ENCODE data around the gene ADCY7. TPM values are rescaled to one million over a fixed set of nuclear protein-coding genes. Genes with fewer than 3 reads are reported as not detected.

ADCY7 gene
- total RNA-seq, 1 donor from 2014 or later, result 36.2 TPM

DNA sequence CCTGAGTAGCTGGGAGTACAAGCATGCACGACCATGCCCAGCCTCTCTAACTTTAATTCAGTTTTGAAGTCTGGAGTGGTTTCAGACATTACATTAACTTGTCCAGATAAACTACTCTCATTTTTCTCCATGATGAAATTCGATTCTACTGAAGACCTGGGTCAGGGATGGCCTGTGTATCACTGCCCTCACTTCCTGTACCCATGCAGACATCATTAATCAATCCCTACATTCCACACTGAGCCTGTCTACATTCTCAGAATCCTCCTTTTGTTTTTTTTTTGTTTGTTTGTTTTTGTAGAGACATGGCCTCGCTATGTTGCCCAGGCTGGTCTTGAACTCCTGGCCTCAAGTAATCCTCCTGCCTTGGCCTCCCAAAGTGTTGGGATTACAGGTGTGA is 22.6 kb downstream of the ADCY7 start:
- DNase-seq (ENCODE audit: low read depth), result no peak
- H3K27me3 ChIP-seq (ENCODE audit: control insufficient read depth, insufficient read depth, low read length), result no peaks in the 10 kb centered on the region
- no peaks in the 10 kb centered on the region for H3K36me3 ChIP-seq (ENCODE audit: control insufficient read depth, insufficient read depth, low read length)
- TF ChIP-seq, protein P1, sequence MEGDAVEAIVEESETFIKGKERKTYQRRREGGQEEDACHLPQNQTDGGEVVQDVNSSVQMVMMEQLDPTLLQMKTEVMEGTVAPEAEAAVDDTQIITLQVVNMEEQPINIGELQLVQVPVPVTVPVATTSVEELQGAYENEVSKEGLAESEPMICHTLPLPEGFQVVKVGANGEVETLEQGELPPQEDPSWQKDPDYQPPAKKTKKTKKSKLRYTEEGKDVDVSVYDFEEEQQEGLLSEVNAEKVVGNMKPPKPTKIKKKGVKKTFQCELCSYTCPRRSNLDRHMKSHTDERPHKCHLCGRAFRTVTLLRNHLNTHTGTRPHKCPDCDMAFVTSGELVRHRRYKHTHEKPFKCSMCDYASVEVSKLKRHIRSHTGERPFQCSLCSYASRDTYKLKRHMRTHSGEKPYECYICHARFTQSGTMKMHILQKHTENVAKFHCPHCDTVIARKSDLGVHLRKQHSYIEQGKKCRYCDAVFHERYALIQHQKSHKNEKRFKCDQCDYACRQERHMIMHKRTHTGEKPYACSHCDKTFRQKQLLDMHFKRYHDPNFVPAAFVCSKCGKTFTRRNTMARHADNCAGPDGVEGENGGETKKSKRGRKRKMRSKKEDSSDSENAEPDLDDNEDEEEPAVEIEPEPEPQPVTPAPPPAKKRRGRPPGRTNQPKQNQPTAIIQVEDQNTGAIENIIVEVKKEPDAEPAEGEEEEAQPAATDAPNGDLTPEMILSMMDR (IDR thresholded peaks at IDR 0.05; ENCODE audit: insufficient read depth, low read length, poor library complexity, severe bottlenecking), result no peak
- no peak overlapping the region for H3K4me3 ChIP-seq (ENCODE audit: low read depth, low read length)

DNA sequence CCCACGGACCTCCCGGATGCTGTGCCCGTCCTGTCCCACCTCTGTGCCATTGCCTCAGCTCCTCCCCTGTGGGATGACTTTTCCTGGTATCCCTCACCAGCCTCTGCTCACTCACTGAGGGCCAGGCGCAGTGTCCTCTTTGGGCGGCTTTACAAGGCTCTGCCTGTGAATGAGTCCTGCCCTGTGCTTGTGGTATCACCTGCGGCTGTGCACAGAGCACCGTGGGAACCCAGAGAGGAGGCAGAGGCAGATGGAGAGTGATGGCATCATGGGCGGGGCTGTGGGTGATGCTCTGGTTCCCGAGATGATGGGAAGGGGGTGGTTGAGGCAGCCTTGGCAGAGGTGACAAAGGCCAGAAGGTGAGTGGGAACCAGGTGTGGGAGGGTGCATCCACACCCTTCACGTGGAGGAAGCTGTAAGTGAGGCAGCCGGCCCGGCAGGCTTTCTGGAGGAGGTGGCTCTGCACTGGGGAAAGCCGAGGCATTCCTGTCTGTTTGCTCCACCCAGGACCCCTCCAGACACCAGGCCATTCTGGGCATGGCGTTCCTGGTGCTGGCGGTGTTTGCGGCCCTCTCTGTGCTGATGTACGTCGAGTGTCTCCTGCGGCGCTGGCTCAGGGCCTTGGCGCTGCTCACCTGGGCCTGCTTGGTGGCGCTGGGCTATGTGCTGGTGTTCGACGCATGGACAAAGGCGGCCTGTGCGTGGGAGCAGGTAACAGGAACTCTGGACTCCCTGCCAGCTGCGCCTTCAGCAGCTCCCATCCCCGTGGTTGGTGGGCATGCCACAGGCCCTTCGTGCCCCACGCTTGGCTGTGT is 23.8 kb downstream of the ADCY7 start:
- Histone ChIP-seq H3K27me3 (ENCODE audit: control insufficient read depth, insufficient read depth, low read length) (no peaks in the 10 kb centered on the region), H3K4me3 (ENCODE audit: low read depth, low read length) (no peak overlapping the region), H3K36me3 (ENCODE audit: control insufficient read depth, insufficient read depth, low read length) (no peaks in the 10 kb centered on the region)
- TF ChIP-seq, protein P1 (IDR thresholded peaks at IDR 0.05; ENCODE audit: insufficient read depth, low read length, poor library complexity, severe bottlenecking), result no peak
- DNase-seq (ENCODE audit: low read depth), result no peak

- no peaks in the 10 kb centered on the region for H3K36me3 ChIP-seq (ENCODE audit: control insufficient read depth, insufficient read depth, low read length)
- DNase-seq (ENCODE audit: low read depth), result no peak
- TF ChIP-seq, protein P1 (IDR thresholded peaks at IDR 0.05; ENCODE audit: insufficient read depth, low read length, poor library complexity, severe bottlenecking), result no peak
- no peaks in the 10 kb centered on the region for H3K27me3 ChIP-seq (ENCODE audit: control insufficient read depth, insufficient read depth, low read length)
- no peak overlapping the region for H3K4me3 ChIP-seq (ENCODE audit: low read depth, low read length)
These were observed 24.5 kb downstream of the ADCY7 start for GRCh38 chr16:50290856-50291255.

DNA sequence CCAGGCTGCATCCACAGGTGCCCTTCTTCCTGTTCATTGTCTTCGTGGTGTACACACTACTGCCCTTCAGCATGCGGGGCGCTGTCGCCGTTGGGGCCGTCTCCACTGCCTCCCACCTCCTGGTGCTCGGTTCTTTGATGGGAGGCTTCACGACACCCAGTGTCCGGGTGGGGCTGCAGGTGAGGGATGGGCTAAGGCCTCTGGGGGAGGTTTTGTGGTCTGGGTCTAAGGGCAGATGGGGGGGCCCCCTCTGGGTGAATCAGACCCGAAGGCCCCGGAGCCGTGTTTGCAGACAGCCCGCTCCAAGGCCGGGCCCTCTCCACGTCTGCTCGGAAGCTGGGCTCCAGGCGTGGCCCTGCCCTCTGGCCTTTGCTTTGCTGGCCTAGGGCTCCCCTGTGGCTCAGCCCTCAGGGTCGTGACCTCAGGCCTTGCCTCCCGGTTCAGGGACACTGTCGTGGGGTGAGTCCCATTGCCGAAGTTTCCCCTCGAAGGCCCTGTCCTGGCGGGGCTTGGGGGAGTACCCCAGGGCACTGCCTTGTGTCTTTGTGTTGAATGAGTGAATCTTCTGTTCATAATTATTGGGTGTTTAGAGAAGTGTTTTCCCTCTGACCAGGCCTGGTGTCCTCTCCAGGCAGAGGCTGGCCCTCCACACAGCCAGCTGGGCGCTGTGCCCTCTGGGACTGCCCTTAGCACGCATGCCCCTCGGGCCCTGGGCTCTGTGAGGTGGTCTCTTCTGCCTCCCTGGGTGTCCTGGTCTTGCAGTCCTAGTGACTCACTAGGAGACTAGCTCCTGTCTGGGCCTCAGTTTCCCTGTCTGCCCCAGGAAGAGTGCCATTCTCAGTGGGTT is 25.6 kb downstream of the ADCY7 start:
- H3K4me3 ChIP-seq (ENCODE audit: low read depth, low read length), result no peak overlapping the region
- H3K27me3 ChIP-seq (ENCODE audit: control insufficient read depth, insufficient read depth, low read length), result no peaks in the 10 kb centered on the region
- TF ChIP-seq, protein P1 (IDR thresholded peaks at IDR 0.05; ENCODE audit: insufficient read depth, low read length, poor library complexity, severe bottlenecking), result no peak
- no peaks in the 10 kb centered on the region for H3K36me3 ChIP-seq (ENCODE audit: control insufficient read depth, insufficient read depth, low read length)
- no peak for DNase-seq (ENCODE audit: low read depth)

DNA sequence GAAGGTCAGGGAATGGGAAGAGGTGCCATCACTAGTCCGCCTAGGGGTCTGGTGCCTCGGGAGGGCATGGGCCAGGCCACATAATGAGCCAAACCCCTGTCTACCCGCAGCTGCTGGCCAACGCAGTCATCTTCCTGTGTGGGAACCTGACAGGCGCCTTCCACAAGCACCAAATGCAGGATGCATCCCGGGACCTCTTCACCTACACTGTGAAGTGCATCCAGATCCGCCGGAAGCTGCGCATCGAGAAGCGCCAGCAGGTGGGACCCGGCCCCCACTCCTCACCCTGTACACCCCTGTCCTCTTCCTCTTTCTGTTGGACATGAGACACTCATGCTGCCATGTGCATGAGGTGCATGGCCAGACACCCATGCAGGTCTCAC is 26.2 kb downstream of the ADCY7 start:
- TF ChIP-seq, protein P1 (IDR thresholded peaks at IDR 0.05; ENCODE audit: insufficient read depth, low read length, poor library complexity, severe bottlenecking), result no peak

More for the DNA sequence above, 26.2 kb downstream of the ADCY7 start:
- DNase-seq (ENCODE audit: low read depth), result no peak
- Histone ChIP-seq H3K36me3 (ENCODE audit: control insufficient read depth, insufficient read depth, low read length) (no peaks in the 10 kb centered on the region), H3K4me3 (ENCODE audit: low read depth, low read length) (no peak overlapping the region), H3K27me3 (ENCODE audit: control insufficient read depth, insufficient read depth, low read length) (no peaks in the 10 kb centered on the region)
